MM.1S (cell line): Measurements from ENCODE around the gene DPYSL5.

Experiments
- CTCF ChIP-seq: fragments of 300-600 bp; sonication (generic); IDR thresholded peaks from 2 replicates; pipeline ENCODE4 v1.5.1; 2016; ENCODE audit warnings: antibody characterized with exemption, low read length, mixed read lengths
- EZH2 ChIP-seq: fragments of 300-600 bp; sonication (generic); optimal IDR thresholded peaks from 2 replicates; pipeline ENCODE3; 2017; ENCODE audit warnings: low read depth, mild to moderate bottlenecking, antibody characterized with exemption, low read length, mixed read lengths

GRCh38 chr2:26818972-26819371 is 29.0 kb upstream of the DPYSL5 start:
- TF ChIP-seq CTCF: no peak
- no peak for TF ChIP-seq EZH2
